Measurements from ENCODE around the gene DOCK3.

Gene DOCK3

DNA sequence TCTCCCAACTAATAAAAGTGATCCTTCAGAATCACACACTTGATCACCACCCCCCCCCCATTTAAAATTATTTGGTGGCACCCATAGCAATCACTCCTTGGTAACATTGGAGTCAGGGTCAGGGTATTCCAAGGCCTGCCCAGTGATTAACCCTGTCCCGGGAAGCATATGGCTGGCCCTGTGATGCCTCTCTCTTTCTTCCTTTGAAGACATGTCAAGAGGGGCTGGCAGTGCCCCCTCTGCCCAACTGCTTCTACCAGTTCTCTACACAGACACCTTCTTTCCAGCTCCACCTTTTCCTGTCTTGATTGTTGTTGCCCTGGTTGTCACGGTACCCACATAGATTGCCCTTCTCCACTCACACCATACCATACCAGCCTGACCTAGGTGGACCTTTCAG lies 679.4 kb downstream of the DOCK3 start:
- DNase-seq (ENCODE audit: low spot score), result no peak
- TF ChIP-seq, protein P1, sequence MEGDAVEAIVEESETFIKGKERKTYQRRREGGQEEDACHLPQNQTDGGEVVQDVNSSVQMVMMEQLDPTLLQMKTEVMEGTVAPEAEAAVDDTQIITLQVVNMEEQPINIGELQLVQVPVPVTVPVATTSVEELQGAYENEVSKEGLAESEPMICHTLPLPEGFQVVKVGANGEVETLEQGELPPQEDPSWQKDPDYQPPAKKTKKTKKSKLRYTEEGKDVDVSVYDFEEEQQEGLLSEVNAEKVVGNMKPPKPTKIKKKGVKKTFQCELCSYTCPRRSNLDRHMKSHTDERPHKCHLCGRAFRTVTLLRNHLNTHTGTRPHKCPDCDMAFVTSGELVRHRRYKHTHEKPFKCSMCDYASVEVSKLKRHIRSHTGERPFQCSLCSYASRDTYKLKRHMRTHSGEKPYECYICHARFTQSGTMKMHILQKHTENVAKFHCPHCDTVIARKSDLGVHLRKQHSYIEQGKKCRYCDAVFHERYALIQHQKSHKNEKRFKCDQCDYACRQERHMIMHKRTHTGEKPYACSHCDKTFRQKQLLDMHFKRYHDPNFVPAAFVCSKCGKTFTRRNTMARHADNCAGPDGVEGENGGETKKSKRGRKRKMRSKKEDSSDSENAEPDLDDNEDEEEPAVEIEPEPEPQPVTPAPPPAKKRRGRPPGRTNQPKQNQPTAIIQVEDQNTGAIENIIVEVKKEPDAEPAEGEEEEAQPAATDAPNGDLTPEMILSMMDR (IDR thresholded peaks at IDR 0.05; ENCODE audit: extremely low read depth, missing control alignments), result no peak

DNA sequence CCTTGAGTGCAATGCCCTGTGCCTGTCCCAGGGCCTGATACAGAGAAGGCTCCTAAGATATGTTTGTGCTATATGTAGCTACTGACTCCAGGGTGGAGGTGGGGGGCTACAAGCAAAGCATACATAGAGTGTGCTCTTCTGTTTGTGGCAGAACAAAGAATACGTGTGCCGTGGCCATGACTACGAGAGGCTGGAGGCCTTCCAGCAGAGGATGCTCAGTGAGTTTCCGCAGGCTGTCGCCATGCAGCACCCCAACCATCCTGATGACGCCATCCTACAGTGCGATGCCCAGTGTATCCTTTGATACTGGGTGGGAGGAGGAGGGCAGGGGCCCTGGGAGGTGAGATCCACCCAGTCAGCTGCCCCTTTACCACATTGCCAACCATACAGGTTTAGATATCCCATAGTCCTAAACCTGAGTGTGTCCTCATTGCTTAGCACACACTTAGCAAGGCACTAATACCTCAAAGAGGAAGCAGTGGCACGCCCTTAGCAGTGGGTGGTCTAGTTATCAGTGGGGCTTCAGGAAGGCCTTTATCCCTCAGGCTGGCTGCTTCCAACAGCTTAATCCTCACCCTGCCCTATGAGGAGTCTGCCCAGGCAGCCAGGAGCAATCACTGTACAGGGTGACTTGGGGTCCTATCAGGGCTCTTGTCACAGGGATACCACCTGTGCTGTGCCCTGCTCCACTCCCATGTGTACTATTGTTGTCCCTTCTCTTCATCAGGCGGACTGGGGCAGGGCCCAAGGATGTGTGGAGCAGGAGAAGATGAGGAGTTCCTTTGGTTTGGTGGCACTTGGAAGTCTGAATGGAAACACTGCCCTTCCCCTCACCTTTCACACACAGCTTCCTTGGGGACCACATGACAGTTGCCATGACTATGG lies 680.2 kb downstream of the DOCK3 start:
- DNase-seq (ENCODE audit: low spot score), result no peak
- TF ChIP-seq, protein P1 (IDR thresholded peaks at IDR 0.05; ENCODE audit: extremely low read depth, missing control alignments), result no peak

DNA sequence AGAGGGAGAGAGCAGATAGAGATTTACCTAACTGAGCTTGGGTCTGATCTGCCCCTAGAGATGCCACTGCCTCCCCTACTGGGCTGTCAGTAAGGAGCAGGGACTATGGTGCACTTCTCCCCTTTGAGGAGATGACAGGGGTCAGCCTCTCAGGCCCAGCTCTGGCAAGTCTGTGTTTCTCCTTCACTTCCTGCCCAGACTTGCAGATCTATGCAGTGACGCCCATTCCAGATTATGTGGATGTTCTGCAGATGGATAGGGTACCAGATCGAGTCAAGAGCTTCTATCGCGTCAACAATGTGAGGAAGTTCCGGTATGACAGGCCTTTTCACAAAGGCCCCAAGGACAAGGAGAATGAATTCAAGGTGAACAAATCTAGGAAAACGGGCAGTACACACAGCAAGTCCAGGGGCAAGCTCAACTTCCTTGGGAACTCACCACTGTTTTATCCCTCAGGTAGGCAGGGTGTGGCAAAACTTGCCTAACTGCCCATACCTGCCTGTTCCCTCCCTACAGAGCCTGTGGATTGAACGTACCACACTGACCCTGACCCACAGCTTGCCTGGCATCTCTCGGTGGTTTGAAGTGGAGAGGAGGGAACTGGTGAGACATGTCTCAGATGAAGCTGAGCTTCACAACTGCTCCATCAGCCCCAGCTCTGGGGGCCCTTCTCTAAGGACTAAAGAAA lies 681.3 kb downstream of the DOCK3 start:
- DNase-seq (ENCODE audit: low spot score), result no peak
- TF ChIP-seq, protein P1 (IDR thresholded peaks at IDR 0.05; ENCODE audit: extremely low read depth, missing control alignments), result no peak

DNA sequence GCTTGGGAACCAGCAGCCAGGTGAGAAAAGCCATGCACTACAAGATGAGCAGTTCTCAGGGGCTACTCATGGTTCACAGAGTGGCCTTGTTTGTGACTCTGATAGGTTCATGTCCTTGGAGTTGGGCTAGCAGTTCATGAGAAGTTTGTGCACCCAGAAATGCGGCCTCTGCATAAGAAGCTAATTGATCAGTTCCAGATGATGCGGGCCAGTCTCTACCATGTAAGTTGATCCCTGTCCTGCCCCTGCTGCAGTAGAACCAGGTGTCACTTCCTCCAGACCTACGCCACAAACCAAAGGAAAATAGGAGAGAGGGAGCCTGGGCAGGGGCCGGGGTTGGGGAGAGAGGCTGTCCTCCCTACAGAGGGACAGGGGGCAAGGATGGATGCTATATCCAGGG lies 683.1 kb downstream of the DOCK3 start:
- TF ChIP-seq, protein P1 (IDR thresholded peaks at IDR 0.05; ENCODE audit: extremely low read depth, missing control alignments), result no peak
- DNase-seq (ENCODE audit: low spot score), result no peak

DNA sequence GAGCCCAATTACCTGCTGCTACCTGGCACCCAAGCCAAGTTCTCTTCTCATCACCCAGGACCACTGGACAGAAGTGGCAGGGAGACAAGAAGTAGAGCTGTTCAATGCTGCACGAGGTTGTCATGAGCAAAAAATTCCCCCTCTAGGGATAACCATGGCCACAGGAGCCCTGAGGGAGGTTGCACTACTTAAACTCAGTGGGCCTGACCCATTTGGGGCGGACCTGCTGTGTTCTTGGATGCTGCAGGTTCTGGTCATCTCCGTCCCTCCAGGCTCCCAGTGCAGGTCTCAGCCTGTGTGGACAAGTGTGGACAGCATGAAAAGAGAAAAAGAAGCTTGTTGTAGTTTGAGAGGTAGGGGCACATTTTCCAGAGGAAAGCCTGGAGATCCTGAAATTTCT lies 684.3 kb downstream of the DOCK3 start:
- TF ChIP-seq, protein P1 (IDR thresholded peaks at IDR 0.05; ENCODE audit: extremely low read depth, missing control alignments), result no peak
- no peak for DNase-seq (ENCODE audit: low spot score)

DNA sequence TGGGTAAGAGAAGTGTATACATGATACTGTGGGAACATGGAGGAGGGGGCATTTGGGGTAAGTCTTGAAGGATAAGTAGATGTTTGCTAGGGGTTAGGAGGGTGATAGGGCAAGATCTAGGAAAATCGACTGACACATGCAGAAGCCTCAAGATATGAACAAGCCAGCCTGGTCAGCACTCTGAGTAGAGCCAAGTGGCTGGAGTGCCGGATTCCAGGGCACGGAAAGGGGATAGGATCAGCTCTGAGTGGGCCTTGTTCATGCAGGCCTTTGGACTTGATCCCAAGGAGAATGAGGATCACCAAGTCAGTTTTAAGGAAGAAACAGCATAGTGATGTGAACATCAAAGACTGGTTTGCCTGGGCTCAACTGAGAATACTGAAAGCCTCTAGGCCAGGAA lies 686.1 kb downstream of the DOCK3 start:
- DNase-seq (ENCODE audit: low spot score), result no peak
- TF ChIP-seq, protein P1 (IDR thresholded peaks at IDR 0.05; ENCODE audit: extremely low read depth, missing control alignments), result no peak

DNA sequence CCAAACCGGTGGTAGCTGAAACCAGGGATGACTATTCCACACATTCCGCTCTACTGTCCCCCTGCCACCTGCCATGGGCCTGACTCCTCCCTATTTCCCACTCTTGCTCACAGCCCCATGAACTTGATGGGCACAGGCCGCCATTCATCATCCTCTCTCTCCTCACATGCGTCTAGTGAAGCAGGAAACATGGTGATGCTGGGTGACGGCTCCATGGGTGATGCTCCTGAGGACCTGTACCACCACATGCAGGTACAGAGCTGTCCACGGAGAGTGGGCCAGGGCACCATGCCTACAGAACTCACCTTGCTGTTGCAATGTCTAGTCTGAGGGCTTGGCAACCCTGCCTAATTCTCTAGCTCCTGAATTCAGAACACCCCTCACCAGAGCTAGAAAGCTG lies 687.0 kb downstream of the DOCK3 start:
- no peak for DNase-seq (ENCODE audit: low spot score)
- TF ChIP-seq, protein P1 (IDR thresholded peaks at IDR 0.05; ENCODE audit: extremely low read depth, missing control alignments), result no peak

All from GM20000 (cell line).